GM23248 (cell line): Measurements from ENCODE around the gene LMF2.
"Not testable (repeated sequence)": the region's sequence is repeated elsewhere in the genome, so short reads cannot be mapped to it uniquely, and the experiment has no call there.

Experiments used
- EZH2 ChIP-seq: fragments of 200-600 bp; sonication (generic); IDR thresholded peaks from 2 replicates; pipeline ENCODE4 v1.6.1; 2018; ENCODE audit warnings: antibody characterized with exemption, mild to moderate bottlenecking; ENCODE audit not compliant: insufficient read depth, poor library complexity, severe bottlenecking
- EZH2phosphoT487 ChIP-seq: fragments of 200-600 bp; sonication (generic); IDR thresholded peaks from 2 replicates; pipeline ENCODE4 v1.6.1; 2018; ENCODE audit warnings: antibody characterized with exemption, moderate library complexity, mild to moderate bottlenecking, low read depth; ENCODE audit not compliant: insufficient read depth

DNA sequence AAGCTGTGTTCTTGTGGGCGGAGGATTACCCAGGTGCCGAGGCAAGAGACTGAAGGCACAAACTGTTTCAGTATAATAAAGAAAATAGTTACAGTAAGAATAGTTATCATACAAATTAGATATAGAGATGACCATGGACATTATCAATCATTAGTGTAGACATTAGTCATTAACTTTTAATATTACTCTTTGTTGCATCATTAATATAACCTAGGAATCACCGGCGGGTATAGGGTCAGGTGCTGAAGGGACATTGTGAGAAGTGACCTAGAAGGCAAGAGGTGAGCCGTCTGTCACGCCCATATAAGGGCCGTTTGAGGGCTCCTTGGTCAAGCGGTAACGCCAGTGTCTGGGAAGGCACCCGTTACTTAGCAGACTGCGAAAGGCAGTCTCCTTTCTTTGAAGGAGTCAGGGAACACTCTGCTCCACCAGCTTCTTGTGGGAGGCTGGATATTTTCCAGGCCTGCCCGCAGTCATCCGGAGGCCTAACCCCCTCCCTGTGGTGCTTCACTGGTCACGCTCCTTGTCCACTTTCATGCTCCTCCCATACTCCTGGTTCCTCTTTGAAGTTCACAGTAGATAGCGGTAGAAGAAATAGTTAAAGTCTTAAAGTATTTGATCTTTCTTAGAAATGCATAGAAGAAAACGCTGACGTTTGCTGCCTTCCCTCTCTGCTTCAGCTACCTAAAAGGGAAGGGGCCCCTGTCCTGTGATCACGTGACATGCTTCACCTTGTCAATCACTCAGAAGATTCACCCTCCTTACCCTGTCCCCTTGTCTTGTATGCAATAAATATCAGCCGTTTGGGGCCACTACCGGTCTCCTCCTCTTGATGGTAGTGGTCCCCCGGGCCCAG, 26.6 kb upstream of the LMF2 start:
- TF ChIP-seq EZH2phosphoT487, EZH2: not testable (repeated sequence)
